Naive thymus-derived CD4-positive, alpha-beta T cell (primary cell): ENCODE data around the gene KCNQ1OT1. TPM values are rescaled to one million over a fixed set of nuclear protein-coding genes. Genes with fewer than 3 reads are reported as not detected.

ENCODE experiments used
- ATAC-seq: fragments of 150-1000 bp; cut with Tn5 transposase; 2 replicates; pipeline ENCODE4 v1.10.0; 2021; ENCODE audit warnings: mild to moderate bottlenecking, moderate library complexity
- CTCF ChIA-PET: fragments of 350-600 bp; sonication (Branson Sonifier 250); formaldehyde crosslinking; loops from one replicate; lab custom pipeline; 2021; ENCODE audit warnings: antibody characterized with exemption; lab: Charles Lee
- POLR2A ChIA-PET: fragments of 350-600 bp; sonication (Branson Sonifier 250); formaldehyde crosslinking; loops from one replicate; lab custom pipeline; 2021; ENCODE audit warnings: antibody characterized with exemption, inconsistent platforms; lab: Charles Lee
- DNase-seq, 9 donors: peaks; one replicate each; pipeline versions ENCODE4 v3.0.0 to v3.0.0-alpha.2; 2020 to 2022; ENCODE audit warnings: mixed read lengths in 1 of 9
- H3K27ac ChIP-seq: one replicate; pipeline ENCODE4 v1.7.0; 2013; ENCODE audit warnings: mild to moderate bottlenecking, low read depth, low read length, moderate library complexity
- H3K27me3 ChIP-seq, 2 donors: one replicate each; pipeline ENCODE4 v1.7.0; 2013; ENCODE audit warnings: low read length in 2 of 2, mild to moderate bottlenecking in 2 of 2, moderate library complexity in 2 of 2; ENCODE audit not compliant: control insufficient read depth in 2 of 2, insufficient read depth in 2 of 2
- H3K36me3 ChIP-seq, 3 experiments: 1 replicate in 2 of 3; 2 replicates in 1 of 3; pipeline ENCODE4 v1.7.0; 2013; ENCODE audit warnings: low read length in 3 of 3, mild to moderate bottlenecking in 3 of 3, moderate library complexity in 1 of 3; ENCODE audit not compliant: insufficient read depth in 3 of 3, control insufficient read depth in 2 of 3
- H3K4me1 ChIP-seq, 2 donors: one replicate each; pipeline ENCODE4 v1.7.0; 2013; ENCODE audit warnings: low read length in 2 of 2, mild to moderate bottlenecking in 2 of 2, moderate library complexity in 1 of 2; ENCODE audit not compliant: control insufficient read depth in 2 of 2, insufficient read depth in 2 of 2
- H3K4me3 ChIP-seq: 2 replicates; pipeline ENCODE4 v1.7.0; 2013; ENCODE audit warnings: mild to moderate bottlenecking, low read length
- H3K9me3 ChIP-seq, 3 experiments: 1 replicate in 2 of 3; 2 replicates in 1 of 3; pipeline ENCODE4 v1.7.0; 2013; ENCODE audit warnings: low read length in 3 of 3; ENCODE audit not compliant: control insufficient read depth in 2 of 3
- H3K27ac Mint-ChIP-seq, 9 donors: one replicate each; pipeline ENCODE4 v1.8.0; 2020 to 2022; ENCODE audit warnings: mixed read lengths in 9 of 9, mild to moderate bottlenecking in 8 of 9, moderate library complexity in 5 of 9, inconsistent platforms in 2 of 9
- H3K27me3 Mint-ChIP-seq, 5 donors: one replicate each; pipeline ENCODE4 v1.8.0; 2021 to 2022; ENCODE audit warnings: mixed read lengths in 5 of 5, mild to moderate bottlenecking in 1 of 5
- H3K36me3 Mint-ChIP-seq, 5 donors: one replicate each; pipeline ENCODE4 v1.8.0; 2020 to 2022; ENCODE audit warnings: mixed read lengths in 5 of 5, mild to moderate bottlenecking in 3 of 5, inconsistent platforms in 1 of 5
- H3K4me1 Mint-ChIP-seq, 7 donors: one replicate each; pipeline ENCODE4 v1.8.0; 2020 to 2022; ENCODE audit warnings: mixed read lengths in 7 of 7, mild to moderate bottlenecking in 3 of 7, inconsistent platforms in 1 of 7
- H3K4me3 Mint-ChIP-seq, 10 donors: one replicate each; pipeline ENCODE4 v1.8.0; 2020 to 2022; ENCODE audit warnings: mild to moderate bottlenecking in 10 of 10, mixed read lengths in 10 of 10, moderate library complexity in 6 of 10, inconsistent platforms in 2 of 10
- H3K9me3 Mint-ChIP-seq, 11 donors: one replicate each; pipeline ENCODE4 v1.8.0; 2020 to 2022; ENCODE audit warnings: mixed read lengths in 11 of 11, mild to moderate bottlenecking in 4 of 11, inconsistent platforms in 1 of 11, moderate library complexity in 1 of 11
- intact Hi-C, 2 donors: fragments of 100-400 bp; cut with micrococcal nuclease; formaldehyde crosslinking; loops; one replicate each; pipeline ENCODE4 v1.15.1; 2023
- polyA plus RNA-seq, 2 donors: library from polyadenylated mRNA; unstranded; fragments of 300-500 nt; fragmentation: Illumina TruSeq; gene quantifications; one replicate each; pipeline ENCODE4 v1.2.3, GENCODE V29; 2021
- total RNA-seq, 6 experiments: library from RNA in 5 of 6; stranded (reverse) in 5 of 6; gene quantifications; 1 replicate in 5 of 6; 2 replicates in 1 of 6; pipeline ENCODE4 v1.2.3 and lab custom pipeline; 2021 to 2026

KCNQ1OT1 gene
- total and polyA plus RNA-seq, 7 experiments from 2014 or later: 0.07 to 0.56 (median 0.19) TPM

- Mint-ChIP-seq H3K4me1 (peaks cover 0 to 19% (median 0%) of the 10 kb centered on the region in 7 donors), H3K27ac (no peak overlapping the region), H3K4me3 (no peak overlapping the region), H3K27me3 (no peaks in the 10 kb centered on the region), H3K9me3 (no peaks in the 10 kb centered on the region), H3K36me3 (peaks cover 0 to 9% (median 0%) of the 10 kb centered on the region in 5 donors)
- ATAC-seq (no peak), DNase-seq (no peak)
- CTCF ChIA-PET: no interaction called here
- Histone ChIP-seq H3K27ac (no peak overlapping the region), H3K9me3 (no peaks in the 10 kb centered on the region), H3K4me3 (no peak overlapping the region), H3K27me3 (no peaks in the 10 kb centered on the region), H3K4me1 (no peaks in the 10 kb centered on the region), H3K36me3 (no peaks in the 10 kb centered on the region)
- intact Hi-C loops: no loop called here
- POLR2A ChIA-PET: no interaction called here
These were observed 41.2 kb upstream of the KCNQ1OT1 start for GRCh38 chr11:2741006-2741376.

- no peak overlapping the region for H3K4me3 ChIP-seq
- DNase-seq: no peak
These were observed 40.6 kb upstream of the KCNQ1OT1 start for GRCh38 chr11:2740275-2740940.

DNA sequence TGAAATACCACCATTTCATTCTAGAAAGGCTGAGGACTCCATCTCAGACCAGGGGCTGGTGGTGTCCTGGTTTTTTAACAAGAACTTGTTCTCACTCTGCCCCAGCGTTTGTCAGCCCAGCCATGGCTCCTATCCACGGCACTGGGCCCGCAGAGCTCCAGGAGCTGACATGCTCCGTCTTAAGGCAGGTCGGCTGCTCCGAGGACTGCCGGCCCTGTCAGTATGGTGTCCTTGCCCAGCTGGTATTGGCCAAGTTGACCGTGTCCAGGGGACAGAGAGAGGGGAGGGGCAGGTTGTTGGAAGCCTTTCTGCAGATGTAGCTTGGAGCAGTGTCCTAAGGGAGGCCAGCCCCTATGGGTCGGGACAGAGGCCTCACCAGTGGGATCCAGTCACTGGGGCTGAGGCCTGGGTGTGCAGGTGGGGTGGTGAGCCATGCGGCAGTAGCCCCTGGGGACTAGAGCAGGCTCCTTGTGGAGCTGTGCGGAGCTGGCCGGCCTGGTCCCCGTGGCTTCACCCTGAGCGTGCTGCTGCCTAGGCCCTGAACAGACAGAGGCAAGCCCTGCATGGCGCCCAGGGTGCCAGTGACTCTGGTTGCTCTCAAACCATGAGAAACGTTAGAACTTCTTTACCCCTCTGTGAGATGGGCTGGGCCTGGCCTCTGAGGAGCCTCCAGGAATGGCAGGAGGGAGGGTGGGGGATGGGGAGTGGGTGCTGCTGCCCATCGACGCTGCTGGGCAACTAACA lies 39.9 kb upstream of the KCNQ1OT1 start:
- ChIA-PET POLR2A (no interaction called here), CTCF (no interaction called here)
- intact Hi-C loops: no loop called here

More at GRCh38 chr11:2740275-2740940, 40.6 kb upstream of the KCNQ1OT1 start:
- Mint-ChIP-seq H3K27me3 (no peaks in the 10 kb centered on the region), H3K36me3 (peaks cover 0 to 5% (median 0%) of the 10 kb centered on the region in 5 donors), H3K4me3 (no peak overlapping the region), H3K4me1 (peaks cover 0 to 17% (median 0%) of the 10 kb centered on the region in 7 donors), H3K9me3 (no peaks in the 10 kb centered on the region), H3K27ac (no peak overlapping the region)
- H3K27ac ChIP-seq: no peak overlapping the region
- no peaks in the 10 kb centered on the region for H3K4me1 ChIP-seq
- no peak for ATAC-seq
- H3K36me3 ChIP-seq: no peaks in the 10 kb centered on the region
- H3K27me3 ChIP-seq: no peaks in the 10 kb centered on the region
- H3K9me3 ChIP-seq: no peaks in the 10 kb centered on the region
- intact Hi-C loops: no loop called here
- ChIA-PET POLR2A (no interaction called here), CTCF (no interaction called here)

GRCh38 chr11:2738551-2739431 lies 39.0 kb upstream of the KCNQ1OT1 start:
- no peaks in the 10 kb centered on the region for H3K27me3 Mint-ChIP-seq
- intact Hi-C loops: no loop called here
- CTCF ChIA-PET: no interaction called here
- H3K9me3 Mint-ChIP-seq: no peaks in the 10 kb centered on the region
- no peaks in the 10 kb centered on the region for H3K36me3 ChIP-seq
- POLR2A ChIA-PET: no interaction called here
- H3K27ac Mint-ChIP-seq: no peak overlapping the region
- no peaks in the 10 kb centered on the region for H3K9me3 ChIP-seq
- ATAC-seq (no peak), DNase-seq (no peak)
- no peaks in the 10 kb centered on the region for H3K4me1 ChIP-seq
- H3K4me3 ChIP-seq: no peak overlapping the region
- no peak overlapping the region for H3K27ac ChIP-seq
- no peaks in the 10 kb centered on the region for H3K27me3 ChIP-seq
- no peak overlapping the region for H3K4me3 Mint-ChIP-seq
- H3K4me1 Mint-ChIP-seq: peaks cover 0 to 19% (median 0%) of the 10 kb centered on the region in 7 donors
- no peaks in the 10 kb centered on the region for H3K36me3 Mint-ChIP-seq

More for the DNA sequence above, 39.9 kb upstream of the KCNQ1OT1 start:
- Histone ChIP-seq H3K4me1 (no peaks in the 10 kb centered on the region), H3K9me3 (no peaks in the 10 kb centered on the region), H3K27me3 (no peaks in the 10 kb centered on the region), H3K27ac (no peak overlapping the region), H3K4me3 (no peak overlapping the region), H3K36me3 (no peaks in the 10 kb centered on the region)
- ATAC-seq: no peak
- peaks cover 0 to 3% (median 0%) of the 10 kb centered on the region in 5 donors for H3K36me3 Mint-ChIP-seq
- H3K27me3 Mint-ChIP-seq: no peaks in the 10 kb centered on the region
- no peaks in the 10 kb centered on the region for H3K9me3 Mint-ChIP-seq
- DNase-seq: no peak
- H3K27ac Mint-ChIP-seq: no peak overlapping the region
- H3K4me1 Mint-ChIP-seq: peaks cover 0 to 17% (median 0%) of the 10 kb centered on the region in 7 donors
- H3K4me3 Mint-ChIP-seq: no peak overlapping the region

DNA sequence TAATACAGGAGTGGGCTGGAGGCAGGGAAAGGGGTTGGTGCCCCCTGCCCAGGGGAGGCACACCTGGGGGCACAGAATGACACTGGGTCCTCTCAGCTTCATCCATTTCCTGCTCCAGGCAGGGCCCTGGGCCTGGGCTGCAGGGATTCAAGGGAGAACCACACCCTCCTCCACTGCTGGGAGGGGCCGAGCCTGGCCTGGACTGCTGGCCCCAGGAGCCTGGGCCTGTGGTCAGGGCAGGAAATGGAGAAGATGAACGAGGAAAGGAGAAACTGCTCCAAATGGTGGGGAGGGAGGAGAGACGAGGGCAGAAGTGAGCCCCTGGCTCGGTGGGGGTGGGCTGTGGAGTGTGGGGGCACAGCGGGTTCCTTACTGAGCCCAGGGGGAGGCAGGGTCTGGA lies 38.1 kb upstream of the KCNQ1OT1 start:
- no peak overlapping the region for H3K4me3 Mint-ChIP-seq
- no peaks in the 10 kb centered on the region for H3K9me3 Mint-ChIP-seq
- intact Hi-C loops: no loop called here
- H3K27ac ChIP-seq: no peak overlapping the region
- DNase-seq (no peak), ATAC-seq (no peak)
- no peak overlapping the region for H3K4me3 ChIP-seq
- no peaks in the 10 kb centered on the region for H3K27me3 ChIP-seq
- no peaks in the 10 kb centered on the region for H3K27me3 Mint-ChIP-seq
- ChIA-PET POLR2A (no interaction called here), CTCF (no interaction called here)
- H3K27ac Mint-ChIP-seq: no peak overlapping the region
- H3K36me3 Mint-ChIP-seq: no peaks in the 10 kb centered on the region
- H3K9me3 ChIP-seq: no peaks in the 10 kb centered on the region
- H3K4me1 ChIP-seq: no peaks in the 10 kb centered on the region
- peaks cover 0 to 22% (median 0%) of the 10 kb centered on the region in 7 donors for H3K4me1 Mint-ChIP-seq
- H3K36me3 ChIP-seq: no peaks in the 10 kb centered on the region

GRCh38 chr11:2737226-2737590 lies 37.4 kb upstream of the KCNQ1OT1 start:
- Mint-ChIP-seq H3K27ac (no peak overlapping the region), H3K9me3 (no peaks in the 10 kb centered on the region), H3K36me3 (no peaks in the 10 kb centered on the region), H3K27me3 (no peaks in the 10 kb centered on the region), H3K4me3 (no peak overlapping the region), H3K4me1 (peaks cover 0 to 22% (median 0%) of the 10 kb centered on the region in 7 donors)
- intact Hi-C loops: no loop called here
- Histone ChIP-seq H3K36me3 (no peaks in the 10 kb centered on the region), H3K4me1 (no peaks in the 10 kb centered on the region), H3K4me3 (no peak overlapping the region), H3K9me3 (no peaks in the 10 kb centered on the region), H3K27me3 (no peaks in the 10 kb centered on the region), H3K27ac (no peak overlapping the region)
- DNase-seq (no peak), ATAC-seq (no peak)
- CTCF ChIA-PET: no interaction called here
- POLR2A ChIA-PET: no interaction called here
